Lung (tissue), 12 donors: ENCODE measurements around the gene ZRANB1. TPM values are rescaled to one million over a fixed set of nuclear protein-coding genes. Genes with fewer than 3 reads are reported as not detected.

Experiments
- ATAC-seq: fragments of 200-7000 bp; cut with Tn5 transposase; one replicate; pipeline ENCODE4 v1.9.1; 2020; ENCODE audit warnings: moderate number of reproducible peaks; ENCODE audit not compliant: insufficient read depth, low FRiP score
- DNase-seq, 3 donors: peaks; one replicate each; pipeline ENCODE4 v3.0.0-alpha.2; 2013 to 2017
- H3K27ac ChIP-seq, 2 donors: one replicate each; pipeline ENCODE4 v1.5.1; 2013; ENCODE audit warnings: mild to moderate bottlenecking in 2 of 2, moderate library complexity in 2 of 2, control low read depth in 1 of 2, inconsistent platforms in 1 of 2, low read depth in 1 of 2, low read length in 1 of 2
- H3K27me3 ChIP-seq, 3 donors: one replicate each; pipeline ENCODE4 v1.5.1; 2013; ENCODE audit warnings: low read length in 2 of 3; ENCODE audit not compliant: control insufficient read depth in 3 of 3, insufficient read depth in 3 of 3
- H3K36me3 ChIP-seq, 4 donors: one replicate each; pipeline ENCODE4 v1.5.1; 2013; ENCODE audit warnings: low read length in 4 of 4, mild to moderate bottlenecking in 1 of 4, moderate library complexity in 1 of 4; ENCODE audit not compliant: control insufficient read depth in 4 of 4, insufficient read depth in 4 of 4
- H3K4me1 ChIP-seq, 5 donors: one replicate each; pipeline ENCODE4 v1.5.1; 2013; ENCODE audit warnings: low read length in 5 of 5, mild to moderate bottlenecking in 2 of 5, moderate library complexity in 1 of 5; ENCODE audit not compliant: control insufficient read depth in 5 of 5, insufficient read depth in 5 of 5
- H3K4me3 ChIP-seq: one replicate; pipeline ENCODE4 v1.5.1; 2013; ENCODE audit warnings: mild to moderate bottlenecking, control low read depth, moderate library complexity
- H3K9ac ChIP-seq, 2 donors: one replicate each; pipeline ENCODE4 v1.5.1; 2013; ENCODE audit warnings: low read length in 2 of 2, control low read depth in 1 of 2; ENCODE audit not compliant: insufficient read depth in 1 of 2
- H3K9me3 ChIP-seq, 4 donors: one replicate each; pipeline ENCODE4 v1.5.1; 2013; ENCODE audit warnings: low read length in 3 of 4, mild to moderate bottlenecking in 1 of 4, moderate library complexity in 1 of 4; ENCODE audit not compliant: control insufficient read depth in 4 of 4, insufficient read depth in 3 of 4
- CTCF ChIP-seq: IDR thresholded peaks from 2 replicates; pipeline ENCODE4 v1.5.1; 2012; ENCODE audit warnings: mild to moderate bottlenecking; ENCODE audit errors: control extremely low read depth, extremely low read depth
- WGBS, 2 donors: extraction: QIAGEN DNeasy Blood & Tissue Kit; methylation state at CpG; one replicate each; pipeline ENCODE4 v1.1.7; 2013; 5-methylcytosine and 5-hydroxymethylcytosine counted together
- polyA plus RNA-seq, 2 donors: library from polyadenylated mRNA; stranded (reverse); fragments of 200-250 nt; gene quantifications; one replicate each; pipeline ENCODE4 v1.2.1, GENCODE V29; 2013
- total RNA-seq, 2 donors: library from RNA; depleted of rRNA in 1 of 2; stranded (reverse); fragments of >200 nt in 1 of 2; gene quantifications; one replicate each; pipeline ENCODE4 v1.2.1, GENCODE V29; 2014 to 2021
- donor health status: control.
- donor health status: control.
- donor health status: Bipolar disorder and iron deficiency.
- donor health status: healthy.
- donor health status: DM: yes; HTN: yes; CAD: no.

Gene ZRANB1
- total and polyA plus RNA-seq, 4 donors, result 6.3 to 45.5 (median 10.8) TPM

GRCh38 chr10:124993345-124993708, 51.4 kb downstream of the ZRANB1 start:
- no peak overlapping the region for H3K9ac ChIP-seq
- no peak for TF ChIP-seq CTCF
- 98 to 99% methylated on average over 4 of the region's 4 CpGs for WGBS, 2 donors
- no peaks in the 10 kb centered on the region for H3K9me3 ChIP-seq
- peaks cover 0 to 4% (median 1%) of the 10 kb centered on the region in 5 donors for H3K4me1 ChIP-seq
- peaks cover 24 to 63% (median 58%) of the 10 kb centered on the region in 4 donors for H3K36me3 ChIP-seq
- no peak for DNase-seq
- ATAC-seq, result no peak
- H3K4me3 ChIP-seq, result no peak overlapping the region
- no peaks in the 10 kb centered on the region for H3K27me3 ChIP-seq
- no peak overlapping the region for H3K27ac ChIP-seq

GRCh38 chr10:124993736-124994451, 52.0 kb downstream of the ZRANB1 start:
- H3K9me3 ChIP-seq, result no peaks in the 10 kb centered on the region
- no peak for TF ChIP-seq CTCF
- DNase-seq (no peak), ATAC-seq (no peak)
- H3K4me1 ChIP-seq, result peaks cover 0 to 7% (median 4%) of the 10 kb centered on the region in 5 donors
- H3K27ac ChIP-seq, result no peak overlapping the region
- WGBS, 2 donors, result 88 to 92% methylated on average over 21 of the region's 21 CpGs
- no peak overlapping the region for H3K9ac ChIP-seq
- H3K36me3 ChIP-seq, result peaks cover 24 to 66% (median 58%) of the 10 kb centered on the region in 4 donors
- H3K4me3 ChIP-seq, result no peak overlapping the region
- no peaks in the 10 kb centered on the region for H3K27me3 ChIP-seq

GRCh38 chr10:124994573-124995473, 52.9 kb downstream of the ZRANB1 start:
- no peak overlapping the region for H3K27ac ChIP-seq
- H3K4me3 ChIP-seq, result no peak overlapping the region
- WGBS, 2 donors, result 85 to 92% methylated on average over 31 of the region's 31 CpGs
- H3K36me3 ChIP-seq, result peaks cover 24 to 61% (median 58%) of the 10 kb centered on the region in 4 donors
- no peak overlapping the region for H3K9ac ChIP-seq
- no peaks in the 10 kb centered on the region for H3K27me3 ChIP-seq
- no peak for DNase-seq
- H3K4me1 ChIP-seq, result peaks cover 3 to 16% (median 8%) of the 10 kb centered on the region in 5 donors
- H3K9me3 ChIP-seq, result no peaks in the 10 kb centered on the region
- no peak for TF ChIP-seq CTCF
- ATAC-seq, result no peak
